HG03139 (cell line): ENCODE results near the gene TMEM167A.
A peak's percentile ranks its signal among the peaks of the same experiment; 100 is the strongest.
"Not testable (repeated sequence)": the region's sequence is repeated elsewhere in the genome, so short reads cannot be mapped to it uniquely, and the experiment has no call there.

Experiments used
- ATAC-seq: cut with Tn5 transposase; IDR thresholded peaks from one replicate; pipeline ENCODE4 v1.9.1; 2021; ENCODE audit not compliant: unreplicated experiment

Gene TMEM167A

DNA sequence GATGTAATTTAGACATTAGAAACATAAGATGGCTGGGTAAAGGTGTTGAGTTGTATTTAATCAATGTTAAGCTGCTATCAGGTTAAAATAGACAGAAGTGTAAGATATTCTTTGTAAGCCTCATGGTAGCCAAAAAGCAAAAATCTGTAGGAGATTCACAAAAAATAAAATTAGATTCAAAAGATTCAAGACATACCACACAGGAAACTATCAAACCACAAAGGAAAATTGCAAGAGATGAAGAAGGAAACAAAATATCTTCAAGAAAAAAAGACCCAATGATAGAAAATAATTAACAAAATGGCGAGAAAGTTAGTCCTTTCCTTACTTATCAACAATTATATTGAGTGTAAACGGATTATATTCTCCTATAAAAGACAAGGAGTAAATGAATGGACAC lies 15.4 kb upstream of the TMEM167A start:
- ATAC-seq: no peak

DNA sequence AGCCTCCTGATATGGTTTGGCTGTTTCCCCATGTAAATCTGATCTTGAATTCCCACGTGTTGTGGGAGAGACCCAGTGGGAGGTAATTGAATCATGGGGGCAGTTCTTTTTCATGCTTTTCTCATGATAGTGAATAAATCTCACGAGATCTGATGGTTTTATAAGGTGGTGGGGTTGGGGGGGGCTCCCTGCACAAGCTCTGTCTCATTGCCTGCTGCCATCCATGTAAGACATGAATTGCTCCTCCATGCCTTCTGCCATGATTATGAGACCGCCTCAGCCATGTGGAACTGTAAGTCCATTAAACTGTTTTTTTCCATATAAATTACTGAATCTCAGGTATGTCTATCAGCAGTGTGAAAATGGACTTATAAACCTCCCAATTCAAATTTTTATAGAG lies 13.0 kb upstream of the TMEM167A start:
- ATAC-seq: no peak

DNA sequence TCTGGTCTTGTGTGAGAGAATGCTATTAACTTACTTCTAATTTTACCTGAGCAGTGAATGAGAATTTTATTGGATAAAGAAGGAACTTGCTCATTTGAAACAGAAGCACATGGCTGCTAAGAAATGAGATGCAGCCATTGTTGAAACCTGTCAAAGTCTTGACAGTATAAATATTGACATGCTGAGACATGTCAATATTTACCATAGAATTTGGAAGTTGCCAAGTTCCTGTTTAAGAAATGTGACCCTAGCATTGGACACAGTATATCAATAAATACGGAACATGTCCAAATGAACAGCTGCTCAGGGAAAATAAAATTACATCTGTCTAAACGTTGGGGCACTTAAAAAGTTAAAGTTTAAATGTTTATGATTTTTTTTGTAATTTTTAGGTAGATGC lies 7.9 kb upstream of the TMEM167A start:
- ATAC-seq: no peak

DNA sequence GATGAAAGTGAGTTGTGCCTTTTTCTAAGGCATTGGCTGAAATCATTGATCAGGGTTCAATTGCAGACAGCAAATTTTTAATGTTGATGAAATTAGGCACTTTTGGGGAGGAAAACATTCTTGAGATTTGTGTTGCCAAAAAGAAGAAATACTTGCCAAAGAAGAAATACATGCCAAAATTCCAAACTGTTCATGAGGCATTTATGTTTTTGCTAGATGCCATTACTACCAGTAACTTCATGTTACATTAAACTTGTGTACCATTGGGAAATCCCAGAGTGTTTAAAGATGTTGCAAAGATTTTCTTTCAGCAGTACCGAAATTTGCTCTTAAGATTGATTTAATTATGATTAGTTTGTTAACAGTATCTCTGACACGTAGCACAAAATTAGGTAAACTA lies 7.1 kb upstream of the TMEM167A start:
- ATAC-seq: no peak

- ATAC-seq: no peak
Measured at GRCh38 chr5:83082750-83083149, 5.6 kb upstream of the TMEM167A start.

DNA sequence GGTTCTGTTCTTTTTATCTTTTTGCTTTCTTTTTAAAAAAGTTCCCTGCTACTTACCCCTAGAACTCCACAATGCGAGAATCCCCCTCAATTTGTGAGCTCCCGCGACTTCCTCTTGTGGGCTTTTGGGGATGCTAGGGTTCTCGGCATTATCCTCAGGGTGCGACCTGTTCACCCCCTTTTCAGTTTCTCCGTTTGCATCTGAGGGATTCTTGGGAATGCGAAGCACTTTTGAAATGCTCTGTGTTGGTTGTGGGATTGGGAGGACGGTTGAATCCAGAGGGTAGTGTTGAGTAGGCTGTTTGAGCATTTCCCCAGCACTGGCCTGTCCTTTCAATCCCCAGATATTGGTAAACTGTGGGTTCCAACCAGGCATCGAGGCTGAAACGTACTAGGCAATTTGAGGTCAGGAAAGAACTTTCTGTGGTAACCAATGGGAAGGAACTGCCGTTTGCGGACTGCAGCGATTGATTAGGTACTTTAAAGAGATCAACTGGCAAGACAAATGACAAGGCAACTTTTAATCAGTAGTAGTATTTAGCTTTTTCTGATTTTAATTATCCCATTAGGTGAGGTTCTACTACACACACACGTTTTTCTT lies 568 bp upstream of the TMEM167A start:
- ATAC-seq: peak; percentile 1

- no peak for ATAC-seq
Measured at GRCh38 chr5:83072966-83073365, 4.2 kb downstream of the TMEM167A start.

DNA sequence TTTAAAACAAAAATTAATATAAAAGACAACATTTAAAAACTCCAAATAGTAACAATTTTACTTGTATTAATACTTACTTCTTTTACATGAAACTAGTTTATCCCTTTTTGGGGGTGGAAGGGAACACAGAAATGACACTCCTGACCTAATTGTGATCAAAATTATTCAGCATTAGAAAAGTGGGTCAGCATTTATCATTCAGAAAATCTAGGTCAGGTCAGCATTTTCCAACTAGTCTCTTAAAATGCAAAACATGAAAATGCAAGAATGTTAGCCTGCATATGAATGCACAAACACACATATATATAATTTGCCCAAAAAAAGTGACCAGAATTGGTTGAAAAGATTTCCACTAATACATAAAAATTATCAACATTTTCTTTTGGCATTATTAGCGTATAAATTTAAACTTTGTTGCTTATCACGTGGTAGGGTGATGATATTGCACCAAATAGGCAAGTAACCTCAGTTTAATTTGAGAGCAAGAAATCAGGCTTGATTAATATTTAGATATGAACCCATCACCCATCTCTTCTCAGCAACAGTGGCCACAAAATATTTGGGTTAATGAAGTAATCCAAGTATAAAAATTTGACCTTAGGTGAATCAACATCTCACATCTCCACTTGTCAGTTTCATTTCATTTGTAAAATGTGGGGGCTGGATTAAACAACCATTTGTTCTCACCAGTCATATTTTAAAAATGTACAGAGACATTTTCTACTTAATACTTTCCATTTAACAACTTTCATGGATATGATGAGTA lies 5.7 kb downstream of the TMEM167A start:
- ATAC-seq: no peak

- no peak for ATAC-seq
Measured at GRCh38 chr5:83069096-83069799, 7.9 kb downstream of the TMEM167A start.

DNA sequence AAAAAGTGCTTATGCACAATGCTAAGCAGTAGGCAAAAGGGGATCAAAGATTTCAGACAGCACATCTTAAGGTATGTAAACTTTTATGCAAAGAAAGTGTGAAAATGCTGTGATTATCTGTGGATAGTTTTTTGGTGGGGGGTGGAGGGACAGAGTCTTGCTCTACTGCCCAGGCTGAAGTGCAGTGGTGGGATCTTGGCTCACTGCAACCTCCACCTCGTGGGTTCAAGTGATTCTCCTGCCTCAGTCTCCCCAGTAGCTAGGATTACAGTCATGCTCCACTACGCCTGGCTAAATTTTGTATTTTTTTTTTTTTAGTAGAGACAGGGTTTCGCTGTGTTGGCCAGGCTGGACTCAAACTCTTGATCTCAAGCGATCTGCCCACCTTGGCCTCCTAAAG lies 9.8 kb downstream of the TMEM167A start:
- not testable (repeated sequence) for ATAC-seq

GRCh38 chr5:83066548-83067110 lies 10.6 kb downstream of the TMEM167A start:
- ATAC-seq: no peak

DNA sequence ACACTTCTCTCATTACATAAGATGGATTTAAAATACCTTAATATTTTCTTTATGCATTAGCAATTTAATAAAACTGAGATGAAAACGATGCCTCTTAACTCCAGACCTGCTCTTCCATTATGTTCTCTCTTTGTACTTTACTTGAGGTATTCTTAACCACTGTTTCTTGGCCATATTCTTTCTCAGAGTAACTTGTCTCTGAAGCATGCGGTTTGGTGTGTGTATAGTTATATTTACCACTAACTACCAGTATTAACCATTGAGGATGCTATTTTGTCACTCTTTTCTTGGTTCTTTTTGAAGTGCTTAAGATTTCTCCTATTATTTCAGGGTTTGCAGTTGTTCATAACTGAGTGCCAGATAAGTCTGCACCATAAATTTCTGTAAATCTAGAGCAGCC lies 17.9 kb downstream of the TMEM167A start:
- no peak for ATAC-seq

DNA sequence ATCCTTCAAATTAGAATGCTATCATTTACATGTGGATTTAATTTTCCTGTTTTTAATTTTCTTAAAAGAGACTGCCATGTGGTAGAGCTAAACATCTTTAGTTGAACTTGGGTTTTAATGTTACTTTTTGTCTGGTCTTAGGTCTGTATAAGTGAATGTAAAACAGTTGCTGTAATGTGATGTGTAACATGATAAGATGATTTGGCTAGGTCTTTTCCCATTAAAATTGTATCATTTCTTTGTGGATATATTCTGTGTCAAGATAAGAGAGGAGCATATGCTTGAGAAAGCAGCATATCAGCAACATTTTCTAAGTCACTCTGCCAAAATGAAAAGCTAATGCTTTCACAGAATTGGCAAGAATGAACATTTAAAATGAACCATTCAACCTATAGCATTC lies 18.5 kb downstream of the TMEM167A start:
- ATAC-seq: no peak

DNA sequence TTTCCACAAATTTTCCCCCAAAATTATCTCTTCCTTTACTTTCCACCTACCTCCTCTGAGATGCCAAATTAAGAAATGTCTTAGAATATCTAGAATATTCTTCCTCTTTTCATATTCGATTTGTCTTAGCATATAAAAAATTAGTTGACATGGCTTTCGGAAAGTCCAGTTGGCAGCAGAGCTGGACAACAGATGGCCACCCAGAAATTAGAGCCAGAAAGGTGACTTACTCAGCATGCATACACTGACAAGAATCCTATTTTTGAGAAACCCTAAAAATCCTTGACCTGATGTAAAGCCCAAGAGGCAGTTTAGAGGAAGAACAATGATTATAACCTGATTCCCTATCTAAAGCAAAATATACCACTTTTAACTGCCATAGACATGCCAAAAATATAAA lies 22.0 kb downstream of the TMEM167A start:
- no peak for ATAC-seq

GRCh38 chr5:83050723-83051340 lies 26.4 kb downstream of the TMEM167A start:
- no peak for ATAC-seq

DNA sequence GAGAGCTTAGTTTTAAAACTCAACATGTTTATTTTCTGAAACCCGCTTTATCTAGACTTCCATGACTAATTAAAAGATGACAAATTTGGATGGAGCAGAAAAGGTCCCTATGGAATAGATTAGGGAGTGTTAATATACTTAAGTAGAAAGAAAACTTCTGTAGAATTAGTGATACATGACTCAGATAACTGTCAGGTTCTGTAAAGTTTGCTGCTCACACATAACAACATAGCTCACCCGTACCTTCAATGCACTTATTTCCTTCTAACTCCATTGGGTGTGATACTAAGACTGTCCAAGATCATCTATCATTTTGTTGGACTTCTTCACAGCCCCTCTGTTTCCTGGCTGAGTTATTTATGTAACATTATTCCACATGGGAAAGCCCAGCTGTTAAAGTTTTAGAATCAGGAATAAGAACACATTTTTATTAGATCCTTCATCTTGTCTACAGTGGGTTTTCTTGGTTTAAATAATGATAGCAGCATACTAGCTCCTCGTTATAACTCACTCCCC lies 27.8 kb downstream of the TMEM167A start:
- no peak for ATAC-seq

GRCh38 chr5:83048811-83049210 lies 28.4 kb downstream of the TMEM167A start:
- no peak for ATAC-seq

DNA sequence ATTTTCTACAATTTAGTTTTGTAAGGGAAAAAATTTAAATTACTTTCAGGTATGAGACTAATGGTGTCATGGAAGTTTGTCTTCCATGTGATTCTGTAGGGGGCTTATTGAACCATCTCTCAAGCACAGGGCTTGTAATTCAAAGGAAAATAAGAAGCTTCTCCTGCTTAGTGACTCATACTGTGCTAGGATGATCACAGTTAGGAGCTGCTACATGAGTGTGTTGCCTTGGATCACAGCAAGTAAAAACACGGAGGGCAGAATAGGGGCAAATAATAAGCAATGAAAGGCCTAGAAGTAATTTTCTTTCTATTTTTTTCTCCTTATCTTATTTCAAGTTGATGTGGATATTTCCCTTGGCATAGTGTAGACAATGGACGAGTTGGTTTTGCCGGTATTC lies 28.9 kb downstream of the TMEM167A start:
- ATAC-seq: no peak

DNA sequence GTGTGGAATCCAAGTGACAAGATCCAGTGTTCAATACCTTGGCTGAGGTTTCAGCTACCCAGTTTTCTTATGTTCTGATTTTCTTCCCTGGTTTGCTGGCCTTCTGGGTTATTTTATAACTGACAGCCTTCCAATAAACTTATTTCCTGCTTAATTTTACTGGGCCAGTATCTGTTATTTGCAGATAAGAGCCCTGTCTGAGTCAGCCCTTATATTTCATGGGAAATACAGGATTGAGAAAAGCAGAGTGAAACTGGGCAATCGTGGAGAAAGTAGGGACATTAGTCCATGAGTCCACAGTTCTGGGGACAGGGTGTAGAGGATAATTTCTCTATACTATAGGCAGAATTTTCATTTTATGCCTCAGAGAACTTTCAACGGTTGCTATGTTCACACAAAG lies 32.3 kb downstream of the TMEM167A start:
- ATAC-seq: no peak

DNA sequence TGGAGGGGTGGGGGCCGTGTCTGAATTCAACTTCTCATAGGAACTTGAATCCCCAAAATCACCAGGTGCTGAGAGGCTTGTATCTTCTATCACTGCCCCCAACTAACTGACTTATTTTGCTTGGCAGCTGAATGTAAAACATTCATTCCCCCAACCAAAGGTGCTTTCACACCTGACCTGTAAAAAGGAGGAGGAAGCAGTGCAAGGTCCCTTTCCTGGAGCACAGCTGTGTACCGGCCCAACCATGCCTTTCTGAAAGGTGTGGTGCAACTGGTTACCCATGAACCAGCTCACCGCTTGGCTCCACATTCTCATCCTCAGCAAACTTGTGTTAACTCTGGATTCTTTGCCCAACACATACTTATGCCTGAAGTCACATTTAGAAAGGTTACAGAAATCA lies 34.7 kb downstream of the TMEM167A start:
- ATAC-seq: no peak

- ATAC-seq: no peak
Measured at GRCh38 chr5:83038924-83039323, 38.3 kb downstream of the TMEM167A start.
